ENCODE results near the gene RAPGEF2. TPM values are rescaled to one million over a fixed set of nuclear protein-coding genes. Genes with fewer than 3 reads are reported as not detected.
A peak's percentile ranks its signal among the peaks of the same experiment; 100 is the strongest.
"Not testable (repeated sequence)": the region's sequence is repeated elsewhere in the genome, so short reads cannot be mapped to it uniquely, and the experiment has no call there.

The RAPGEF2 gene
- total RNA-seq, 1 donor from 2014 or later: 40.6 TPM

DNA sequence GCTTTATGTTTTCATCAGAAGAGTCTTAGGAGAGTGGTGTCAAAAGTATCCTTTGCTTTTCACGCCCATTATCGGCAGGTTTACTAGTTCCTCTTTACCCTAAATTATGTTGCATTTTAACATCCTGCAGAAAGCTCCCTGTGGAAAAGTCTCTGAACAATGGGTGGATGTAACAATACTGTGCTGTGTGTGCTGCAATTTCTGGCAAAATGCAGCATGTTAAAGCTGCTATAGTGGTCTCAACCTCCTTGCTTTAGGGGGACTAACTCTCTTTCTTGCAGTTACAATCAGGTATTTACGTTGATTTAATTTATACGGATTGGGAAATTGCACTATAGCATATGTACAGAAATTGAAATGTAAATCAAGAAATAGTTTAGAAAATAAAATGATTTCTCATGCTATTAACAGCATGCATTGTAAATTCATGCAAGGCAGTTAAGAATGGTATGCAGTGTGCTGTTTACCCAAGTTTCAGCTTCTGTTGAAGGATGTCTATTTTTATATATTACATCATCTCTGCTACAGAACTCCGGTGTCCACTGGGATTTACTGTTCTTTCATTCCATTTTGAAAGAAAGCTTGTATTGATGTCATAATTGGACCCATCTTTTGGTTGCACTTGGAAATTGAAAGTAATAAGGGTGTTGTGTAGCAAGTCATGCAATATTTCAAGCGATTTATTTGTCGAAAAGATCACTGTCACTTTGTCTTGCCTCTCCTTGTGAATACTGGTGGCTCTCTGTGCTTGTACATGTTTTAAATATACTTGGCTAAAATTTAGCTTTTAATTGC lies 145.7 kb downstream of the RAPGEF2 start:
- DNase-seq (ENCODE audit: extremely low spot score, unreplicated experiment): no peak
- TF ChIP-seq, protein P1, sequence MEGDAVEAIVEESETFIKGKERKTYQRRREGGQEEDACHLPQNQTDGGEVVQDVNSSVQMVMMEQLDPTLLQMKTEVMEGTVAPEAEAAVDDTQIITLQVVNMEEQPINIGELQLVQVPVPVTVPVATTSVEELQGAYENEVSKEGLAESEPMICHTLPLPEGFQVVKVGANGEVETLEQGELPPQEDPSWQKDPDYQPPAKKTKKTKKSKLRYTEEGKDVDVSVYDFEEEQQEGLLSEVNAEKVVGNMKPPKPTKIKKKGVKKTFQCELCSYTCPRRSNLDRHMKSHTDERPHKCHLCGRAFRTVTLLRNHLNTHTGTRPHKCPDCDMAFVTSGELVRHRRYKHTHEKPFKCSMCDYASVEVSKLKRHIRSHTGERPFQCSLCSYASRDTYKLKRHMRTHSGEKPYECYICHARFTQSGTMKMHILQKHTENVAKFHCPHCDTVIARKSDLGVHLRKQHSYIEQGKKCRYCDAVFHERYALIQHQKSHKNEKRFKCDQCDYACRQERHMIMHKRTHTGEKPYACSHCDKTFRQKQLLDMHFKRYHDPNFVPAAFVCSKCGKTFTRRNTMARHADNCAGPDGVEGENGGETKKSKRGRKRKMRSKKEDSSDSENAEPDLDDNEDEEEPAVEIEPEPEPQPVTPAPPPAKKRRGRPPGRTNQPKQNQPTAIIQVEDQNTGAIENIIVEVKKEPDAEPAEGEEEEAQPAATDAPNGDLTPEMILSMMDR (conservative IDR thresholded peaks at IDR 0.05): no peak
- peaks cover 16% of the 10 kb centered on the region for H3K36me3 Mint-ChIP-seq
- peaks cover 11% of the 10 kb centered on the region for H3K4me1 Mint-ChIP-seq (ENCODE audit: unreplicated experiment)
- peak overlapping the region; percentile 24 for H3K27ac Mint-ChIP-seq
- peak overlapping the region; percentile 32 for H3K4me3 Mint-ChIP-seq
- H3K9me3 Mint-ChIP-seq: peaks cover 8% of the 10 kb centered on the region
- H3K27me3 Mint-ChIP-seq: no peaks in the 10 kb centered on the region

DNA sequence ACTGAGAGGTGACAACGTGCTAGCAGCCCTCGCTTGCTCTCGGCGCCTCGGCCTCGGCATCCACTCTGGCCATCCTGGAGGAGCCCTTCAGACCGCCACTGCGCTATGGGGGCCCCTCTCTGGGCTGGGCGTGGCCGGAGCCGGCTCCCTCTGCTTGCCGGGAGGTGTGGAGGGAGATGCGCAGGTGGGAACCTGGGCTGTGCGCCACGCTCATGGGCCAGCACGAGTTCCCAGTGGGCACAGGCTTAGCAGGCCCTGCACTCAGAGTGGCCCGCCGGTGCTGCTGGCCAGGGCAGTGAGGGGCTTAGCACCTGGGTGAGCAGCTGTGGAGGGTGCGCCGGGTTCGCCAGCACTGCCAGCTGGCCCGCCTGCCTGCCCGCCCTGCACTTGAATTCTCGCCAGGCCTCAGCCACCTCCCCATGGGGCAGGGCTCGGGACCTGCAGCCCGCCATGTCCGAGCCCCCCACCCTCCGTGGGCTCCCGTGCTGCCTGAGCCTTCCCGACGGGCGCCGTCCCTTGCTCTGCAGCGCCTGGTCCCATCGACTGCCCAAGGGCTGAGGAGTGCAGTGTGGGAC lies 148.0 kb downstream of the RAPGEF2 start:
- no peak for DNase-seq (ENCODE audit: extremely low spot score, unreplicated experiment)
- H3K4me3 Mint-ChIP-seq: no peak overlapping the region
- peaks cover 19% of the 10 kb centered on the region for H3K36me3 Mint-ChIP-seq
- no peak overlapping the region for H3K27ac Mint-ChIP-seq
- peaks cover 11% of the 10 kb centered on the region for H3K4me1 Mint-ChIP-seq (ENCODE audit: unreplicated experiment)
- peaks cover 8% of the 10 kb centered on the region for H3K9me3 Mint-ChIP-seq
- no peaks in the 10 kb centered on the region for H3K27me3 Mint-ChIP-seq
- TF ChIP-seq, protein P1 (conservative IDR thresholded peaks at IDR 0.05): no peak

DNA sequence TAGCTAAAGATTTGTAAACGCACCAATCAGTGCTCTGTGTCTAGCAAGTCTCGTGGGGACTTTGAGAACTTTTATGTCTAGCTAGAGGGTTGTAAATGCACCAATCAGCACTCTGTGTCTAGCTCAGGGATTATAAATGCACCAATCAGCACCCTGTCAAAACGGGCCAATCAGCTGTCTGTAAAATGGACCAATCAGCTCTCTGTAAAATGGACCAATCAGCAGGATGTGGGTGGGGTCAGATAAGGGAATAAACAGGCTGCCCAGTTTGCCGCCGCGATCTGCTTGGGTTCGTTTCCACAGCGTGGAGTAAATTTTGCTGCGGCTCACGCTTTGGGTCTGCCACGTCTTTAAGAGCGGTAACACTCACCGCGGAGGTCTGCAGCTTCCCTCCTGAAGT lies 148.7 kb downstream of the RAPGEF2 start:
- peaks cover 11% of the 10 kb centered on the region for H3K4me1 Mint-ChIP-seq (ENCODE audit: unreplicated experiment)
- H3K4me3 Mint-ChIP-seq; H3K27ac Mint-ChIP-seq; DNase-seq (ENCODE audit: extremely low spot score, unreplicated experiment); H3K9me3 Mint-ChIP-seq; H3K27me3 Mint-ChIP-seq: not testable (repeated sequence)
- peaks cover 24% of the 10 kb centered on the region for H3K36me3 Mint-ChIP-seq

DNA sequence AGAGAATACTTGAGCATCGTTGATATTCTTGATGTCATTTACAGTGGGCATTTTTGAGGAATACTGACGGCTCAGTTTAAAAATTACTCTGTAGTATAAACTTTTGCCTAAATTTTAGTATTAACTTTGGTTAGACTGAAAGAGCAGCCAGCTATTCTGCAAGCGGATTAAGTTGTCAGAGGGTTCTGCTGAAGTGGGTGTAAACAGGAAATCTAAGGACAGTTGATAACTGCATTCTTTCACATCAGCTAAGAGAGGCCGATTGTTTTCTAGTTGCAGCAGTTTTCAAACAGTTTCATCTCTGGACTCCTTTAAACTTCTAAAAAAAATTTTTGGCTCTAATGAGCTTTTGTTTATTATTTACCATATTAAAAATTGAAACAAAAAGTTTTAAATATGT lies 149.6 kb downstream of the RAPGEF2 start:
- Mint-ChIP-seq H3K9me3 (peaks cover 8% of the 10 kb centered on the region), H3K27ac (no peak overlapping the region), H3K4me3 (no peak overlapping the region), H3K27me3 (no peaks in the 10 kb centered on the region), H3K36me3 (peaks cover 27% of the 10 kb centered on the region), H3K4me1 (ENCODE audit: unreplicated experiment) (peaks cover 11% of the 10 kb centered on the region)
- TF ChIP-seq, protein P1 (conservative IDR thresholded peaks at IDR 0.05): no peak
- no peak for DNase-seq (ENCODE audit: extremely low spot score, unreplicated experiment)

DNA sequence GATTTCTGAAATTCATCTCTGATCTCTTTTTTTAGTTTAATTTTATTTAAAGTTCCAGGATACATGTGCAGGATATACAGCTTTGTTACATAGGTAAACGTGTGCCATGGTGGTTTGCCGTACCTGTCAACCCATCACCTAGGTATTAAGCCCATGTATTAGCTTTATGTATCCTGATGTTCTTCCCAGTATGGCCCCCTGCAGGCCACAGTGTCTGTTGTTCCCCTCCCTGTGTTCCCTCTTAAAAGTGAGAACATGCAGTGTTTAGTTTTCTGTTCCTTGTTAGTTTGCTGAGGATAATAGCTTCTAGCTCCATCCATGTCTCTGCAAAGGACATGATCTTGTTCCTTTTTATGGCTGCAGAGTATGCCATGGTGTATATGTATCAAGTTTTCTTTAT lies 153.2 kb downstream of the RAPGEF2 start:
- Mint-ChIP-seq H3K27ac (no peak overlapping the region), H3K36me3 (peaks cover 33% of the 10 kb centered on the region), H3K4me3 (no peak overlapping the region), H3K27me3 (no peaks in the 10 kb centered on the region), H3K9me3 (peaks cover 8% of the 10 kb centered on the region), H3K4me1 (ENCODE audit: unreplicated experiment) (no peaks in the 10 kb centered on the region)
- DNase-seq (ENCODE audit: extremely low spot score, unreplicated experiment): no peak
- TF ChIP-seq, protein P1 (conservative IDR thresholded peaks at IDR 0.05): no peak

DNA sequence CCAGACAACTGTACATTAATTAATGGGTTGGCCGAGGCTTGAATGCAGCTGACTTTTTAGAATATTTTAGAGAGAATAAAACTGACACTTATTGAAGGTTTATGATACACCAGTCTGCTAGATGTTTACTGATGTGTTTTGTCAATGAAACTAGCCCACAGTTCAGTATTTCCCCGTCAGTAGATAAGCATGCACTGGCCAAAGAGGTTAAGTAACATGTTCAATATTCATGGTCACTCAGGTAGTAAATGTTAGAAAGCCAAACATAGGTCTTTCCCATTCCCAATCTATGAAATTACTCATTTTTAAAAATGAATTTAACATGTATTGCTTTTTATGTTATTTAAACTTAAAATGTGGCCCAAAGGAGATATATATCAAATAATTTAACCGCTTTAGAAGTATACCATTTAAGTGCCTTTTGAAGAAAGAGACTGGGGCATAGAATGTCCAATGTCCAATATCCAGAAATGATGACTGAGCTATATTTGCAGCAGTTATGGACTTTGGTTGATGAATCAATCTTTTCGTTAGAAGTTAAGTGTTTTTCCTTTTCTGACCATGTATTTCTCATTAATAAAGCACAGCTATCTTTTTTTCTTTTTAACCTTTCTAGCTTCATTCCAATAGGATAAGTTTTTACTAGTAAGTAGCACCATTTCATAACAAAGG lies 156.1 kb downstream of the RAPGEF2 start:
- TF ChIP-seq, protein P1 (conservative IDR thresholded peaks at IDR 0.05): no peak
- peaks cover 4% of the 10 kb centered on the region for H3K4me1 Mint-ChIP-seq (ENCODE audit: unreplicated experiment)
- no peak overlapping the region for H3K27ac Mint-ChIP-seq
- H3K36me3 Mint-ChIP-seq: peaks cover 20% of the 10 kb centered on the region
- no peak for DNase-seq (ENCODE audit: extremely low spot score, unreplicated experiment)
- no peak overlapping the region for H3K4me3 Mint-ChIP-seq
- H3K27me3 Mint-ChIP-seq: no peaks in the 10 kb centered on the region
- peaks cover 3% of the 10 kb centered on the region for H3K9me3 Mint-ChIP-seq

Measured in type B pancreatic cell (in vitro differentiated cells).